CD4-positive, alpha-beta T cell treated with Interleukin-15 for 4 hours (primary cell): ENCODE measurements around the gene JCAD.
"Not testable (repeated sequence)": the region's sequence is repeated elsewhere in the genome, so short reads cannot be mapped to it uniquely, and the experiment has no call there.

Experiments used
- DNase-seq: peaks from one replicate; pipeline ENCODE4 v3.0.0-alpha.2; 2020; ENCODE audit warnings: low spot score

JCAD gene

DNA sequence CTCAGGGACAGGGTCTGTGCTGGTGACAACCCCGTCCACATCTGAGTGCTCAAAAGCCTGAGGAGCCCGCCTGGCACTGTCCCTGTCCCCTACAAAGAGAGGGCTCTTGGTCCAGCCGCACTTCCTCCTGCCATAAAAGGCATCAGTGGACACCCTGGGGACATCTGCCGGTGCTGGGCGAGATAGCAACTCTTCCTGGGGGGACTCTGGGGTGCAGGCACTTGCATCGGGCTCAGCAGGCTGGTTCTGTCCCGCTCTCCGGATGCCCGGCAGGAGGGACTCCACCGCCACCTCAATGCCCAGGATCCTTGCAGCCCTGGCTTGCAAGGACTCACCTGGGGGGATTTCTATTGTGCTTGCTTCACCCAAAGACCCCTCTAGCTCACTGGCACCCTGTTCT lies 32.8 kb downstream of the JCAD start:
- DNase-seq, result no peak

GRCh38 chr10:30026080-30026479 lies 33.3 kb downstream of the JCAD start:
- no peak for DNase-seq

DNA sequence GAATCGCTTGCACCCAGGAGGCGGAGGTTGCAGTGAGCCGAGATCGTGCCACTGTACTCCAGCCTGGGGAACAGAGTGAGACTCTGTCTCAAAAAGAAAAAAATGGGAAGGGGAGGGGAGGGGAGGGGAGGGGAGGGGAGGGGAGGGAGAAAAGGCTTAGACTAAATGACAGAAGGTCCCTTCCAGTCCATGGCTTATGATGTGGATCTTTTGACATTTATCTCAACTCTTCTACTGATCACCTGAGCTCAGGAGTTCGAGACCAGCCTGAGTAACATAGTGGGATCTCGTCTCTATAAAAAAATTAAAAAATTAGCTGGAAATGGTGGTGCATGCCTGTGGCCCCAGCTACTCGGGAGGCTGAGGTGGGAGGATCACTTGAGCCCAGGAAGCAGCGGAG lies 34.0 kb downstream of the JCAD start:
- DNase-seq, result not testable (repeated sequence)

- no peak for DNase-seq
These were observed 36.8 kb downstream of the JCAD start for GRCh38 chr10:30022590-30022989.

DNA sequence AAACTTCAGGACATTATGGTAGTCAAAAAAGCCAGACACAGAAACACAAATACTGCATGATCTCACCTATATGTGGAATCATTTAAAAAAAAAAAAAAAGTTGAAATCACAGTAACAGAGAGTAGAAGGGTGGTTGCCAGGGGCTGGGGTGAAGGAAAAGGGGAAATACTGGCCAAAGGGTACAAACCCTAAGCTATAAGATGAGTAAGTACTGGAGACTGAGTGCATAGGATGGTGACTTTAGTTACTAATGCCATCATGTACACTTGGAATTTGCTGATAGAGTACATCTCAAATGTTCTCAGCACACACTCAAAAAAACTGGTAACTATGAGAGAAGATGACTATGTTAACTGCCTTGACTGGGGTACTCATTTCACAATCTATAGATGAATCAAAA lies 39.9 kb downstream of the JCAD start:
- no peak for DNase-seq

- no peak for DNase-seq
These were observed 40.9 kb downstream of the JCAD start for GRCh38 chr10:30018496-30018895.

GRCh38 chr10:30017966-30018365 lies 41.4 kb downstream of the JCAD start:
- no peak for DNase-seq

DNA sequence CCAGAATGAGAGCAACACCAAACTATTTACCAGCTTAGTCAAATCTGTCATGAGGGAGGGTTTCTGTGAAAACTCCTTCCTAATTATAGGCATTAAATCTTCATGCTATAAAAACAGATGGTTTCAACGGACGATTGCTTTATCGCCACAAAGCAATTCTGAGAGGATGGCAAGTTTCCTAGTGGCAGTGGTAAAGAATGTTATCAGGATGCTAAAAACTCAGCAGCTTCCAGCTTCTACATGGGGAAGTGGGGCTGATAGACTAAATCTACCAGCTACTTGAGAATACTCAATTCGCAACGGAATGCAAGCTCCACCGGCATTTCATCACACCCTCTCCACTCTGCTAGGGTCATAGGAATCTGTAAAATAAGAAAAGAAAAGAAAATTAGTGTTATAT lies 41.8 kb downstream of the JCAD start:
- no peak for DNase-seq

GRCh38 chr10:30014511-30014910 lies 44.9 kb downstream of the JCAD start:
- no peak for DNase-seq

DNA sequence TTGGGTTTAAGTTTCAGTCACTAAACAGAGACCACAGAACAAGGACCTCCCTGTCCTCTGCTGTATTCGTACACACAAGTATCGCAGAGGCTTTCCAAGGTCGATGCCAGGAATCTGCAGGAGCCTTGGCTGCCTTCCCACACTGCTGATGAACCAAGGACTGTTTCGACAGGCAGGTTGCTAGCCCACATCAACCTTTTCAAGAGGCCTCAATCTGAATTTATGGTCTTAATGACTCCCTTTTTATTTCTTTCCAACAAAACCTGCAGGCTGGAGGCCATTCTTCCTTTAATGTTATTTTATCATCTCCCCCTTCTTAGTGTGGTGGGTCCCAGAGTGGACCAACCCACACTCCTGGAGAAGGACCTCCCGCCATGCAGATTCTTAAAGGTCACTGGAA lies 45.6 kb downstream of the JCAD start:
- no peak for DNase-seq

DNA sequence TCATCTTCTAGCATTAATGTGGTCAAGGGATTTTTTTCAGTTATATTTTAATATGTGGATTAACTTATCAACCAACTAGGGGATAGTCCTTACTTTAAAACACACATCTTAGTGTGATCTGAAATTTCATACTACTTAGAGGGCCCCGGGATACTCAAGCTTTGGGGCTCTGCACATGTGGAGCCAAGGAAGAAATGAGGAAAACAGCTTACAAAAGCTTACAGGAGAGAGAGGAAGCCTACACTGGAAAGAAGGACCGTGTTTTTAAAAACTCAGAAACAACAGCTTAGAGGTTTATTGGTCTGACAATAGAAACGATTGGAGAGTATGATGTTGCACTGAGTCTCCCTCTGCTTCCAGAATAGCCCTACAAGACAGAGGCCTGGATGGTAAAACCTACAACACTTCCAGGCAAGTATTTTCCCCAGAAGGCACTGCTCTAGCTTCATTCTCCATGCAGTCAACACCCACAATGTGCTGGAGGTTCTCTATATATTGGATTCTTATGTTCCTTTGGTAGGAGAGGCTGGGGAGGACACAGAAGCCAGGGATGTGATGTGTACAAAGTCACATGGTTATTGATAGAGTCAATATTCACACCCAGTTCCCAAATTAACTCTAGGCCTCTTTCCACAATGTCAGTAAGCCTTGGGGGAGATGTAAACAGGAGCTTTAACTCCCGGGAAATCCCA lies 47.3 kb downstream of the JCAD start:
- no peak for DNase-seq

- no peak for DNase-seq
These were observed 48.0 kb downstream of the JCAD start for GRCh38 chr10:30011396-30011795.

DNA sequence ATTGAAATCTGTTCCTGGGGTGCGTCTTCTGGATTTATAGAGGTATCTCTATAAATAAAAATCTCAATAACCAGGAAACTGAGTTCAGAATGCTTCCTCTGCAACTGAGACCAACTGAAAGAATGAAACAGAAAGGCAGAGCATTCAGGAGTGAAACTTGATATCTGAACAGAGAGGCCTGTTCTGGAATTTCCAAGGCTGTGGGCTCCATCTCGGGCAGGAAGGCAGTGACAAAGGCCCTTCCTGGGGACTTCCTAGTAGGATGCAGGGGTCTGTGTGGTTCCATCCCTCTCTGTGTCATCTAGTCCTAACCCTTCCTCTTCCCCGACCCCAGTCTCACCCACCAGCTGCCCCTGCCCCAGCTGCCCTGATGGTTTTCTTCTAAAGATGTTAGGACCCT lies 52.0 kb downstream of the JCAD start:
- DNase-seq, result no peak

DNA sequence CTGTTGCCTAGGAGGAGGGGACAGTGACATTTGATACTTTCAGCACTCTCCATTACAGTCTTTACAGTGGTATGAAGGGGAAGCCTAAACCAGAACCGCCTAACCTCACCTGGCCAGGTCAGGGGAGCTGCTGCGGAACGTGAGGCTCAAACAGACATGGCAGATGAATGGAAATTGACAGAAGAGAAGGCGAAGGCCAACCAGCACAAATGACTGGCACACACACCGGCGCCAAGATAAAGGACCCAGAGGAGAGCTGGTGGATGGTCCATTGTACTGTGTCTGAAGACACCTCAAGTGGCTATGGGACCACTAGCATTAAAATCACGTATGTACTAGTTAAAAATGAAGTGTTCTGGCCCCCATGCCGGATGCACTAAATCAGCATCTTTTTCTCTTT lies 53.0 kb downstream of the JCAD start:
- DNase-seq, result no peak

DNA sequence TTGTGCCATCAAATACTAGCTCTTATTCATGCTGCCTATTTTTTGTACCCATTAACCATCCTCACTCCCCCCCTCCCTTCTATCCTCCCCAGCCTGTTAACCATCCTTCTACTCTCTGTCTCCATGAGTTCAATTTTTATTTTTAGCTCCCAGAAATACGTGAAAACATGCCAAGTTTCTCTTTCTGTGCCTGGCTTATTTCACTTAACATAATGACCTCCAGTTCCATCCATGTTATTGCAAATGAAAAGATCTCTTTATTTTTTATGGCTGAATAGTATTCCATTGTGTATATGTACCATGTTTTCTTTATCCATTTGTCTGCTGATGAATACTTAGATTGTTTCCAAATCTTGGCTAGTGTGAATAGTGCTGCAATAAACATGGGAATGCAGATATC lies 54.3 kb downstream of the JCAD start:
- not testable (repeated sequence) for DNase-seq

DNA sequence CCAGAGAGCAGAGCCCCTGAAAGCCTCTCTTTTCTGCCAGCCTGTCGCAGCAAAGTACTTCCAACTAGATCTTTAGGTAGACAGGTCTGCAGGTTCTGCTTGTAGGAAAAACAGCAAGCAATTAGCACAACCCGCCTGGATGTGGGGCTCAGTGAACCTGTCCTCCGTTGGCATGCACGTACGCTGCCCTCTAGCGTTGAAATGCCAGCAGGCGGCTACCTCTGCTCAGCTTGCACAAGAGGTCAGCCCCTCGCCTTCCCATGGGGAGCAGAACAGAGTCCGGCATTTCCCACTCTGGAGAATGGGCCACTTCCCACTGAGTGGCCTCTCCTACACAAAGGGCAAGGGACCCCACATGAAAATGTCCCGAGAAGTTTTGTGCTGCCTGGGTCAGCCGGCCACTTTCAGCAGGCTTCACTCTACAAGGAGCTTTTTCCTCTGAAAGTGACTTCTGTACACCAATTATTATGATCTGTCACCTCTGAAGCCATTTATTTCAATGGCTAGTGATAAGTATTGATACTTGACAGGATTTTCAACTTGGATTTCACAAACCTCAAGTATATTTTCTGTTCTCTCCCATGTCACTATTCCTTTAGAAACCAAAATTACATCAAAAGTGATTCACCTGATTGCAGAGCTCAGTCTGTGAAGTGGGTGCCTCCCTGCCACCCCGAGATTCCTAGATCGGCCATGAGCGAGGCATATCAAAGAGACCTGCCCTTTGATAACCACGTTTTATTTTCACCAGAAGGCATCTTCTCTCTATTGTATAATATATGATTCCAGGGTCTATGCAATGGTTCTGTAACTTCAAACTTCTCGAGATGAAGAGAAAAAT lies 56.7 kb downstream of the JCAD start:
- DNase-seq, result peak; percentile 43

GRCh38 chr10:30000802-30001571 lies 58.4 kb downstream of the JCAD start:
- no peak for DNase-seq

DNA sequence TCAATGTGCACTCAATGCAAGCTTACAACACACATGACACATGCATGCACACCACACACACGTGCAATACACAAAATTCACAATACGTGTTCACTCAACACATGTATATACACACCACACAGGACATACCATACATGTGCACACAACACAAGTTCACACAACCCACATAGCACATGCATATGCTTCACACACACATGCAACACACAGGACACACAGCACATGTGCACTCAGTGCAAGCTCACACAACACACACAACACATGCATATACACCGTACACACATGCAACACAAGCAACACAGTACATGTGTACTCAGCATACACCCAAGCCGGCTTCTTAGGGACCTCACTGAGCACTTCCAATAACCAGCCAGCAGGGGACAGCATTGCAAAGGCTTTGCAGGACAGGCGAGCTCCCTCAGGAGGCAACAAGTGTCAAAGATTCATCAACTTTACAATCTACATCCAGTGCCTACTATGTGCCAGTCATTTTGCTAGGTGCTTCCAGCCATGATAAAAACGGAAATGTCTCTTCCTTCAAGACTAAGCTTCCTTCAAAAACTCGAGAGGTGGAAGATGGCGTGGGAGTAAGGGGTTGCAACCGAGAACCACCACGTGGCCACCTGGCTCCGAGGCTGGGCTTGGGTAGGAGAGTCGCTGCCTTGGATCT lies 61.1 kb downstream of the JCAD start:
- peak; percentile 75 for DNase-seq

DNA sequence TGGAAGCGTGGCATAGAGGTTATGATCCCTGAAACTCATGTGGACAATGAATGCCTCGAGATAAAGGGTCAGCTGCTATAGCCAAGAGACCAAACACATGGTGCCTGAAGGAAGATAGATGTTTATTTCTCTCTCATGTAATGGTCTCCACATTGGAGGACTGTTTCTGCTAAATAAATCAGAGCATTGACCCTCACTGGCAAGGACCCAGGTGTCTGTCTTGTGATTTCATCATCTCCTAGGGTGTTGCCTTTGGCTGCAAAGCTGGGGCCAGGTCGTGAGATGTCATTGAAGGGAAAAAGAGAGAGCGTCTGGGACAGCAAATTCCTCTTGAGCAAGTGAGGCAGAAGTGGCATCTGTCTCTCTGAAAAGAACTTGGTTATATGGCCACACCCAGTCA lies 64.6 kb downstream of the JCAD start:
- no peak for DNase-seq

DNA sequence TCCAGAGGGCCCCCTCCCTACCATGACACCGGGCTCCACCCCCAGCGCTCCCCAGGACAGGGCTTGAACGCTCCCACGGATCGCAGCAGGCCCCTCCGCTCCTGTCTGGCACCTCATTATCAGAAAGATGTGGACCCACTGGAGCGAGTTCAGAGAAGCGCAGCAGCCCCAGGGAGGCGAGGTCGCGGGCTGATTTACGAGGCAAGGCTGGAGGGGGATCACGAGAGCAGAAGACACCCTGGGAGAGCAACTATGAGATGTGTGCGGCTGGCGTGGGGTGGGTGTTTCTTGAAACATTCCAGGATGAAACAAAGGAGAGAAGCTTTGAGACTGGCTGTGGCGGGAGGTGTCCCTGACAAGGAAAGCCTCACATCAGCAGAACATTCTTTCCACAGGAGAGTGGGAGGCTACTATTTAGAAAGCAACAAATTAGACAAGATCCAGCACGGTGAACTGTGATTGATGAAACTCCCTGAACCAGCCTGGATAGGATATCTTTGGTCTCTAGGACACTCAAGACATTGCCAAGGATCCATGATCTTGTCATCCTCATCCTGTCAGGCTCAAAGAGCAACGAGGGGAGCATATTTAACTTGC lies 66.0 kb downstream of the JCAD start:
- DNase-seq, result no peak

- DNase-seq, result no peak
These were observed 66.5 kb downstream of the JCAD start for GRCh38 chr10:29992914-29993313.

DNA sequence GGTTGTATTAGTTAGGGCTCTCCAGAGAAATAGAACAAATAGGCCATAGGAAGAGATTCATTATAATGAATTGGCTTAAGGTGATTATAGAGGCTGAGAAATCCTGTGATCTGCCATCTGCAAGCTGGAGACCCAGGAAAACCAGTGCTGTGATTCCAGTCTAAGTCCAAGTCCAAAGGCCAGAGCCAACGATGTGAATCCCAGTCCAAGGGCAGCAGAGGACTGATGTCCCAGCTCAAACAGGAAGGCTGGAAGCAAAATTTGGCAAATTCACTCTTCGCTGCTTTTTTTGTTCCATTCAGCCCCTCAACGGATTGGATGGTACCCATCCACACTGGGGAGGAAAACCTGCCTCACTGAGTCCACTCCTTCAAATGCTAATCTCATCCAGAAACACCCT lies 68.0 kb downstream of the JCAD start:
- no peak for DNase-seq
